Erythroblast (primary cell): ENCODE measurements around the gene CCL18.
"Not testable (repeated sequence)": the region's sequence is repeated elsewhere in the genome, so short reads cannot be mapped to it uniquely, and the experiment has no call there.

Experiments
- DNase-seq, 2 experiments: peaks; one replicate each; lab custom pipeline; 2025; lab: John Stamatoyannopoulos, UW
- GATA1 ChIP-seq: IDR thresholded peaks from 2 replicates; pipeline ENCODE4 v1.6.1; 2011; ENCODE audit warnings: low read depth, mild to moderate bottlenecking, control low read depth, low read length, moderate library complexity
- POLR2A ChIP-seq: IDR thresholded peaks from 2 replicates; pipeline ENCODE4 v1.6.1; 2011; ENCODE audit warnings: mild to moderate bottlenecking, low read length

The CCL18 gene

GRCh38 chr17:36085765-36086164 is 21.7 kb downstream of the CCL18 start:
- no peak for TF ChIP-seq POLR2A
- TF ChIP-seq GATA1 = no peak
- no peak for DNase-seq

- no peak for DNase-seq
- TF ChIP-seq POLR2A (no peak), GATA1 (no peak)
Measured at GRCh38 chr17:36086791-36087190, 22.7 kb downstream of the CCL18 start.

- DNase-seq = not testable (repeated sequence)
Measured at GRCh38 chr17:36087471-36087870, 23.4 kb downstream of the CCL18 start.

- not testable (repeated sequence) for DNase-seq
Measured at GRCh38 chr17:36087897-36088572, 24.0 kb downstream of the CCL18 start.

- no peak for DNase-seq
- TF ChIP-seq POLR2A = no peak
- no peak for TF ChIP-seq GATA1
Measured at GRCh38 chr17:36088670-36089338, 24.7 kb downstream of the CCL18 start.

- TF ChIP-seq POLR2A (no peak), GATA1 (no peak)
- no peak for DNase-seq
Measured at GRCh38 chr17:36089339-36089865, 25.3 kb downstream of the CCL18 start.

GRCh38 chr17:36089888-36090836 is 26.1 kb downstream of the CCL18 start, which contains the start of gene CCL3:
Gene CCL3, minus strand, starts transcription at chr17:36090143. Its CDS starts 85 bp downstream, at chr17:36090058.
- no peak for TF ChIP-seq POLR2A
- TF ChIP-seq GATA1 = no peak
- DNase-seq = no peak

GRCh38 chr17:36092230-36092629 is 28.2 kb downstream of the CCL18 start:
- peak; percentile 8 to 29 for DNase-seq
- no peak for TF ChIP-seq GATA1
- no peak for TF ChIP-seq POLR2A

- not testable (repeated sequence) for DNase-seq
Measured at GRCh38 chr17:36092715-36093114, 28.6 kb downstream of the CCL18 start.

GRCh38 chr17:36094232-36094631 is 30.2 kb downstream of the CCL18 start:
- DNase-seq = no peak
- TF ChIP-seq GATA1 (no peak), POLR2A (no peak)

GRCh38 chr17:36094746-36095145 is 30.7 kb downstream of the CCL18 start:
- TF ChIP-seq GATA1 (no peak), POLR2A (no peak)
- no peak for DNase-seq

GRCh38 chr17:36095992-36096391 is 31.9 kb downstream of the CCL18 start:
- no peak for DNase-seq
- no peak for TF ChIP-seq GATA1
- no peak for TF ChIP-seq POLR2A

- DNase-seq = not testable (repeated sequence)
Measured at GRCh38 chr17:36099004-36099403, 34.9 kb downstream of the CCL18 start.

GRCh38 chr17:36103401-36103975 is 39.4 kb downstream of the CCL18 start, which contains the start of gene CCL4:
Gene CCL4, plus strand, starts transcription at chr17:36103827. Its CDS starts 79 bp downstream, at chr17:36103906.
- not testable (repeated sequence) for DNase-seq

GRCh38 chr17:36104246-36104645 is 40.2 kb downstream of the CCL18 start:
- not testable (repeated sequence) for DNase-seq
